Measurements from ENCODE around the gene HSPB7. TPM values are rescaled to one million over a fixed set of nuclear protein-coding genes. Genes with fewer than 3 reads are reported as not detected.
"Not testable (repeated sequence)": the region's sequence is repeated elsewhere in the genome, so short reads cannot be mapped to it uniquely, and the experiment has no call there.

Gene HSPB7
- polyA plus RNA-seq, 4 donors, result 3.4 to 6.0 (median 4.7) TPM

DNA sequence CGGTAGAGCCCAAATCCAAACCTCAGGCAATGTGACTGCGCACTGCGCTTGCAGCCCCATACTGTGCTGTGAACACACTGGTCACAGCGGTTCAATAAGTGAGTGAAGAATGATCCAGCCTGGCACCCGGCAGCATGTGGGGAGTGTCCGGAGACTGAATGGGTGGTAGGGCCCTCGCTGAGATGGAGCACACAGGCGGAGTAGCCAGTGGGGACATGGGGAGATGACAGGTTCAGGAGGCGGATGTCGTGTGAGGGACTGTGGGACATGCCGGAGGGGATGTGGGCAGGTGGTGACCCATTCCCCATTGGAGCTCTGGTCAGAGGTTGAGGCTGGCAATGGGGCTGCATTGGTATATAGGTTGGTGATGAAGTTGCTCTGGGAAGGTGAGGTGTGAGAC, 8.2 kb downstream of the HSPB7 start:
- DNase-seq (ENCODE audit: low read depth in 4 of 4, low spot score in 2 of 4), result no peak

DNA sequence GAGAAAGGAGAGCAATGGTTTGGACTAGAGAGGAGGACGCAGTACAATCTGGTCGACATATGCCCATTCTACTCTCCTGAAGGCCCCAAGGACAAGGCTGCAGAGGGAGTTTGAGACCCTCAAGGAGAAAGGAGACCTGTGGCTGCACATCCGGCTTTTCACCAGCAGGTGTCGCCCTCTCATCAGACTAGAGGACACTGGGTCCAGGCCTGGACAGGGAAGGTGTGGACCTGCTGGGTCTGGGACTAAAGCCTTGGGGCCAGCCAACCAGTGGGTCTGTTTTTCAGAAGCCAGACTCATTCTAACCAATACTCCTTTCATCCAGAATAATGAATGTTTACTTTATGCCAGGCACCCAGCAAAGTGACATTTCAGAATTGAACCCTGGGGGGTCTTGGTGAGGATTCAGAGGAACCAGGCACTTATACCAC, 8.8 kb downstream of the HSPB7 start:
- peak in 1 of 4 donors; percentile 65 for DNase-seq (ENCODE audit: low read depth in 4 of 4, low spot score in 2 of 4)

- no peak for DNase-seq (ENCODE audit: low read depth in 4 of 4, low spot score in 2 of 4)
Observed at GRCh38 chr1:16007671-16008341, 10.0 kb downstream of the HSPB7 start.

GRCh38 chr1:16006552-16007485, 11.0 kb downstream of the HSPB7 start:
- DNase-seq (ENCODE audit: low read depth in 4 of 4, low spot score in 2 of 4), result no peak

GRCh38 chr1:16006010-16006409, 11.8 kb downstream of the HSPB7 start:
- no peak for DNase-seq (ENCODE audit: low read depth in 4 of 4, low spot score in 2 of 4)

GRCh38 chr1:16005597-16005996, 12.2 kb downstream of the HSPB7 start:
- DNase-seq (ENCODE audit: low read depth in 4 of 4, low spot score in 2 of 4), result no peak

DNA sequence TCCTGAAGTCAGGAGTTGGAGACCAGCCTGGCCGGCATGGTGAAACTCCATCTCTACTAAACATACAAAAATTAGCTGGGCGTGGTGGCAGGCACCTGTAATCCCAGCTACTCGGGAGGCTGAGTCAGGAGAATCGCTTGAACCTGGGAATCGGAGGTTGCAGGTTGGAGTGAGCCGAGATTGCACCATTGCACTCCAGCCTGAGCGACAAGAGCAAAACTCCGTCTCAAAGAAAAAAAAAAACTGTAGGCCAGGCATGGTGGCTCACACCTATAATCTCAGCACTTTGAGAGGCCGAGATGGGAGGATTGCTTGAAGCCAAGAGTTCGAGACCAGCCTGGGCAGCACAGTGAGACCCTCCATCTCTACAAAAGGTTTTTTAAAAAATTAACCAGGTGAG, 16.6 kb downstream of the HSPB7 start:
- not testable (repeated sequence) for DNase-seq (ENCODE audit: low read depth in 4 of 4, low spot score in 2 of 4)

DNA sequence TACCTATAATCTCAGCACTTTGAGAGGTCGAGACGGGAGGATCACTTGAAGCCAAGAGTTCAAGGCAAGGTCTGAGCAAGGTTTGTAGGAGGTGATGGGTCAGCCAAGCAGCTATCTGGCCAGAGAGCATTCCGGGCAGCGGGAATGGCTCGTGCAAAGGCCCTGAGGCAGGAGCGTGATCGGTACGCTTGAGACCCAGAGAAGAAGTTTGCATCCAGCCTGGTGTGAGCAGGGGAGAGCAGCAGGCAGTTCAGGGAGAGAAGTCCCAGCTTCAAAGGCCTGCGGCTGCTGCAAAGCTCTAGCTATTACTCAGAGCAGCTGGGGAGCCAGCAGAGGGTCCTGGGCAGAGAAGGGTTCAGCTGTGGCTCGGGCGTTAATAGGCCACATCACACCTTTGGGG, 18.9 kb downstream of the HSPB7 start:
- DNase-seq (ENCODE audit: low read depth in 4 of 4, low spot score in 2 of 4), result no peak

- DNase-seq (ENCODE audit: low read depth in 4 of 4, low spot score in 2 of 4), result no peak
Observed at GRCh38 chr1:15997637-15998280, 20.1 kb downstream of the HSPB7 start.

GRCh38 chr1:15997076-15997585, 20.7 kb downstream of the HSPB7 start:
- DNase-seq (ENCODE audit: low read depth in 4 of 4, low spot score in 2 of 4), result no peak

DNA sequence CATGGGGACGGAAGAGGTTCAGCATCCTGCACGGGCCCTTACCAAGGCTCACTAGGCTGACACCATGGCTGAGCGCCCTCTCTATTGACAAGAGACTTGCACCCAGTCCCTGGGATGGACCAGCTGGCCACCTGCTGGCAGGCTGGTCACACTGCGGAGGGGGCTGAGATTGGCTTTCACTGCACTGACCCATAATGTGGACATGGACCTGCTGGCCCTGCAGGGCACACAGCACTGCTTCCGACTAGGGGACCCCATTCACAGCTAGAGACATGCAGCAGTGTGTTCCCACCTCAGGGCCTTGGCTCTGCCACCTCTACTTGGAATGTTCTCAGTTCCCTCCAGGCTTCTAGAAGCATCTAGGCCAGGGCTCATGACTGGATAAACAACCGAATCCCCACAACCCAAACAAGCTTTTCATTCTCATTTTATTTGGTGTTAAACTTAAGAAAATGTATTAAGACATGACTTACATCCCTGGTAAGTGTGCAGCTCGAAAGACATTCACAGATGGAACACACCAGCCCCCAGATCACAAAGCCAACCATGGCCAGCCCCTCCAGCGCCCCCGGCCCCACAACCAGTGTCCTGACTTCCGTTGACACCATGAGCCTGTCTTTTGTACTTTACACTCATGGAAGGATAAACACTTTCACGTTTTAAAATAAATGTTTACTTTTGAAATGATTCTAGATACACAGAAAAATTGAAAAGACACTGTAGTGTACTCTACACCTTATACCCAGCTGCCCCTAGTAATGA, 23.1 kb downstream of the HSPB7 start:
- DNase-seq (ENCODE audit: low read depth in 4 of 4, low spot score in 2 of 4), result no peak

DNA sequence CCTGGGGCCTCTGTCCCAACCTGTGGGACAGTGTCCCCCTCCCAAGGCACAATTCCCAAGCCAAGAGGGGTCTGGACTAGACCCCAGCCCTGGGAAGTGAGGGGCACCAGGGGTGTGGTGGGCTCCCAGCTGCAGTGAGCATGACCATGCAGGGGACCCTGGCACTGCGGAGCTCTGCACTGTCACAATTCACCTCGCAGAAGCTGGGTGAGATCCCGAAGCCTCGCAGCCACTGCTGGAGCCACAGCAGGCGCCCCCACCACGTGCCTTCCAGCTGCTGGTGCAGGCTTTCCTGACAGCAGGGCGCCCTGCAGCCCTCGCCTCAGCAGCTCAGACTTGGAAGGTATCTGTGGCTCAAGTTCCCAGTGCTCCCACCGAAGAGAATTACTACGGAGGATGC, 23.8 kb downstream of the HSPB7 start:
- no peak for DNase-seq (ENCODE audit: low read depth in 4 of 4, low spot score in 2 of 4)

GRCh38 chr1:15993666-15994065, 24.2 kb downstream of the HSPB7 start:
- no peak for DNase-seq (ENCODE audit: low read depth in 4 of 4, low spot score in 2 of 4)

DNA sequence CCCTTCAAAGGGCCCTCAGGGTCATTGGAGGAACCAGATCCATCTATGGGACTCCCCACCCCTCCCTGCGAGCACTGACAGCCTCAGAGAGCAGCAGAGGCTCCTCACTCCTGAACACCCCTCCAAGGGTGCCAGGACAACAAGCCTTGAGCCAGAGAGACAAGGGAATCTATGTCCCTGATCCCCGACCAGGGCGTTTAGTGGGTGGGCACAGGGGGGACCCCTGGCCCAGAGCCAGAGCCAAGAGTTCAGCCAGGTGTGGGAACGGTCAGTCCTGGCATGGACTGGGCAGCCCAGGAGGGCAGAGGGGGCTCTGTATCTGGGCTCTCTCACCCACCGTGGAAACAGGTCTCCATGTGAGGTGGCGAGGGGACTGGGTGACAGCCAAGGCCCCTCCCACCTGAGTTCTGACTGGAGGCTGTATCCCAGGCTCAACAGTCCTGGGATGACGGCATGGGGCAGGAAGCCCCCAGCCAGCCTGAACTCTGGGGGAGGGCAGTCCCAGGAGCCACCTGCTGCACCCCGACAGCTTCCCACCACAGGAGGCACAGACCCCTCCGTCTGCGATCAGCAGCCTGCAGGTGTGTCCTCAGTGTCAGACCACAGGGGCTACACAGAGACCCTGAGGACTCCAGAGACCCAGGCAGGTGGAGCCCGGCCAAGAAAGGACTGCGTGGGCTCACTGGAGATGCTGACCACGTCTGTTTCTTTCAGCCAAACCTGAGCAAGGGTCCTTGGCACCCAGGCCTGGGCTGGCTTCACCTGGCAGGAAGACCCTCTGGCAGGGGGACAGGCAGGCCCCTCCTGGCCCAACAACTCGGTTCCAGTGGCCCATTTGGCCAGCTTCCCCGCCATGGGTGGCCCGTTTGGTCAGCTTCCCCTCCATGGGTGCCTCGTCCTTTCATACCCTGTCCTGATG, 25.0 kb downstream of the HSPB7 start:
- no peak for DNase-seq (ENCODE audit: low read depth in 4 of 4, low spot score in 2 of 4)

DNA sequence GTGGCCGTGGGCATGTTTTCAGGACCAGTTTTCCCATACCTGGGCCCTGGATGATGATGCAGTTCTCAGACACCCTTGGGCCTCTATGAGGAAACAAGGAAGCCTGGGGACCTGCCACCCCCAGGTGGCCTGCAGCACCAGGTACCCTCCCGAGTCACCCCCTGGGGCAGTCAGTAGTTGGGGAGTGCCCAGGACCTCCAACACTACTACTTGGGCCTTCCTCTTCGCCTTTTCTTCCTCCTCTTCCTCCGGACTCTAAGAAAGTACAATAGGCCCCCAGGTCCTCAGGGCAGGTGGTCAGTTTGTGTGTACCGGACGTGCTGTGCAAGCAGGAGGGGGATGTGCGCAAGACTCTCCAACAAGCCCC, 25.7 kb downstream of the HSPB7 start:
- DNase-seq (ENCODE audit: low read depth in 4 of 4, low spot score in 2 of 4), result no peak

DNA sequence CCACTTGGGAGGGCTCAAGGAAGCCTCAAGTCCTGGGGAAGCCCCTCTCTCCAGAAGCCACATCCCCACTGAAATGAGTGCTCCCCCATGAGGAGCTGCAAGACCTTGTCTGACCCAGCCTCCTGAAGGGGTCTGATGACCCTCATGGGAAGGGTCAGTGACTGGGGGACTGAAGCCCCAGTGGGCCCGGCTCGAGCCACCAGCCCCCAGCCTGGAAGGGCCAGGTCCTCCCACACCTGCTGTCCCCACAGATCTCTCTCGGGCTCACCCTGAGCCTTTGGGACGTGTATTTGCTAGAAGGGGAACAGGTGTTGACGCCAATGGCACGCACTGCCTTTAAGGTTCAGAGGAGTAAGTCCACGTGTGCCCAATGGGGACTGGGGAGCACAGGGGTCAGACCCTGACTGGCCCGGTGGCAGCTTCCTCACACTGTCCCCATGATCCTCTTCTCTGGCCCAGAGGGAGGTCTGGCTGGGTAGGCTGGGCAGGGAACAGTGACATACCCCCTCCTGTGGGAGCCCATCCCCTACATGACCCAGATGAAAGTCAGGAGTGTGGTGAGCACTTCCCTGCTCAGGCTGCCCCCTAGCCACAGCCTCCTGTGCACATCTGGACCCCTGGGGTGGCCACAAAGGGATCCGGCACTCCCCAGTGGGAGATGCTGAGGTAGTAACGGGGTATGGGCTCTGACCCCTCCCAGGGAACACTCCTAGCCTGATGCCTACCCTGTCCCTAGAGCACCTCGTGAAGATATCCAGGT, 26.2 kb downstream of the HSPB7 start:
- DNase-seq (ENCODE audit: low read depth in 4 of 4, low spot score in 2 of 4), result no peak

DNA sequence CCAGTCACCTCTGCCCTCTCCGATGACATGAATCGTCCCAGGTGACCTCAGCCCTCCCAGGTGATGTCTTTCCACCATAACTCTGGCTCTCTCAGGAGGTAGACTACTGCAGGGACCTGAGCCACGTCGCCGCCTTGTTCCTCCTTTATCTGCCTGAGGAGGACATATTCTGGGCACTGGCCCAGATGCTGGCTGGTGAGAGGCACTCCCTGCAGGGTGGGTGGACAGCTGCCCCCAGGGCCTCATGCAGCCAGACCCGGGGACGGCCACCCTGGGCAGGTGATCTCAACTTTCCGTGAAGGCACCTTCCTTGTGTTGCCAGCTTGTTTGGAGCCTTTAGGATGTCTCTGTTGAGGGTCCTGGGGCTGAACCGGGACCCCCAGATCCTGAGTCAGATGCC, 28.1 kb downstream of the HSPB7 start:
- no peak for DNase-seq (ENCODE audit: low read depth in 4 of 4, low spot score in 2 of 4)

- DNase-seq (ENCODE audit: low read depth in 4 of 4, low spot score in 2 of 4), result no peak
Observed at GRCh38 chr1:15988856-15989736, 28.7 kb downstream of the HSPB7 start.

All from left renal cortex interstitium (tissue), 4 donors.